ENCODE measurements around the gene SDCCAG8.
"Not testable (repeated sequence)": the region's sequence is repeated elsewhere in the genome, so short reads cannot be mapped to it uniquely, and the experiment has no call there.

Gene SDCCAG8

DNA sequence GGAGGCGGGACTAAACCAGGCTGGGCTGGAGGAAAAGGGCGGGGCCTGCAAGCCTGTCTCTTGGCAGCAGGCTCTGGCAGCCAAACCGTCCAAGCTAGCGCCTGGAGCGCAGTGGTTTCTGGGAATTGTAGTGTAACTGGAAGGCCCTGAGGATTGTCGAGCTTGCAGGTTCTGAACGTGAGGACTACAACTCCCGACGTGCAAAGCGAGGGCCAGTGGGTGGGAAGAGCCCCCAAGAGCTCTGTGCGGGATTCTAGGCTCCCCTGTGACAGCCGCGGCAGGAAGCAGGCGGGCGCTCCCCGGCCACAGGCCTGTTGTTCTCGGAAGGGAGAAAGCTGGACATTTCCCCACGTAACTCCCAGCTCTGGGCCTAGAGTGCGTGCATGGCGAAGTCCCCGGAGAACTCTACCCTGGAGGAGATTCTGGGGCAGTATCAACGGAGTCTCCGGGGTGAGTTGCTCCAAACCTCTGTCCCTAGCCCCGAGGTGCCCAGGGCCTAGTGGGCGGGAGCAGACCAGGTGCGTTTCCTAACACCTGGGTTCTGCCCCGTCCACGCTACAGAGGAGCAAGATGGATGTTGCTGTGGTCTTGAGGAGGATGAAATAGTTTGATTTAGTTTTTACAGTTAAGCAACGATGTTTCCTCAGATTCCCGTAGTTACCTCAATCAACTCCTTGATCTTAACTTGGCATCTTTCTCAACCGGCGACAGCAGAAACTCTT, at the start of gene SDCCAG8:
Gene SDCCAG8 (plus strand): TSS at position 251 of the 722 bp plus-strand sequence. CDS start 133 bp downstream, at position 384.
- peak; percentile 97 for DNase-seq

DNA sequence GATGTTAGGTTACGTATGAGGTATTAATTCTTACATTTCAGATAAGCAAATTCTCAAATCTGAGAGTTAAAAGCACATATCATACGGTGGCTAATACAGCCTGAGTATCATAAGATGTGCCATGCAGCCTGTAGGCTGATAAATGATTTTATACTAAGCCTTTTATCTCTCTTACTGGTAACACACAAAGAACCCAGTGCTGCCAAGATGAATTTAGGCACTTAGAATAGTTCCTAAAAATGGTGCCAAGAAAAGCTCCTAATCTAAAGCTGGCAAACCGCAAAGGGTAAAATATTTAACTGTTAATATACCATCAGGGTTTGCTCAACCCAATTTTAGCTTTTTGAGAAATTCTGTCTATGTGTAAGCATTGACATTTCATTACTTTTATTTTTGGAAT, 43.9 kb upstream of the SDCCAG8 start:
- DNase-seq = not testable (repeated sequence)

DNA sequence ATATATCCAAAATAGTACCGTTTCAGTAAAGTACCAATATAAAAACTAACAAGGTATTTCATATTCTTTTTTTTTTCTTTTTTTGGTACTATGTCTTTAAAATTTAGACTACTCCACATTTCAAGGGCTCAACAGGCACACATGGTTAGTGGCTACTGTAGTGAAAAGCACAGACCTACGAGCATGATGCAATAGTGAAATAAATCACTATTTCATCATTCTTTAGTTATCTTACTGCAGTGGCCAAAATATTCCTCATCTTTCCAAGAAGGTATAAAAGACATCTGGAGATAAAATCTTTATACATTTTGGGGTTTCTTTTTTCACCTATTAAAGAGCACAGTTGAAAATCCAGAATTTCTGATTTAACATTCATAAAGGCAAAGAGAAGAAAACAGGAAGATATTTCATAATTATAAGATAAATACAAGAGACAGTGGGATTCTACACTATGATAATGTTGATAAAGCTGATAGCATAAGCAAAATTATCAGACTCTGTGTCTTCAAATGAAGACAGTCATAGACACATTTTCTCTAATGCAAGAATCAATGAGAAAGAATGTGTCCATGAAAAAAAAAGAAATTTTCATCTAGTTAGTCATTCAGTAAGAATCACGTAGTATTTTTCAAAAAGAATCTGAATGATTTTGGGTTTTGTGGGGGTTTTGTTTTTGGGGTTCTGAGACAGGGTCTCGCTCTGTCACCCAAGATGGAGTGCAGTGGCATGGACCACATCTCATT, 42.6 kb upstream of the SDCCAG8 start:
- DNase-seq = no peak

DNA sequence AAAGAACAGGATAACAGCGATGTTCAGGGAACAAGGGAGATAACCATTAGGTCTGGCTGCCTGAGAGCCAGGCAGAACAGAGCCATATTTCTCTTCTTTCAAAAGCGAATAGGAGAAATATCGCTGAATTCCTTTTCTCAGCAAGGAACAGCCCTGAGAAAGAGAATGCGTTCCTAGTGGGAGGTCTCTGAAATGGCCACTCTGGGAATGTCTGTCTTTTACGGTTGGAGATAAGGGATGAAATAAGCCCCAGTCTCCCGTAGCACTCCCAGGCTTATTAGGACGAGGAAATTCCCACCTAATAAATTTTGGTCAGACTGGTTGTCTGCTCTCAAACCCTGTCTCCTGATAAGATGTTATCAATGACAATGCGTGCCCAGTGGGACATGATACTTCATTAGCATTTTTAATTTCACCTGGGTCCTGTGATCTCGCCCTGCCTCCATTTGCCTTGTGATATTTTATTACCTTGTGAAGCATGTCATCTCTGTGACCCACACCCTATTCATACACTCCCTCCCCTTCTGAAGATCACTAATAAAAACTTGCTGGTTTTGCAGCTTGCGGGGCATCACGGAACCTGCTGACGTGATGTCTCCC, 40.5 kb upstream of the SDCCAG8 start:
- not testable (repeated sequence) for DNase-seq

DNA sequence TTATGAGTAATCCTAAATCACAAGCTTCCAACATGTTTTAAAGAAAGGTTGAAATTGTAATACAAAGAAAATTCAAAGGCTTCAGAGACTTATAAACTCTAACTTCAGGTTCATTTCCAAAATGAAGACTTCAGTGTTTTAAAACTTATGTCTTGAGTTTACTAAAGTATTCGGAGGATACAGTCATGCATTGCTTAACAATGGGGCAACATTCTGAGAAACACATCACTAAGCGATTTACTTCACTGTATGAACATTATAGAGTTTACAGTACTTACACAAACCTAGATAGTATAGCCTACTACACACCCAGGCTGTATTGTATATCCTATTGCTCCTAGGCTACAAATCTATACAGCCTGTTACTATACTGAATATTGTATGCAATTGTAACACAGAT, 39.1 kb upstream of the SDCCAG8 start:
- no peak for DNase-seq

DNA sequence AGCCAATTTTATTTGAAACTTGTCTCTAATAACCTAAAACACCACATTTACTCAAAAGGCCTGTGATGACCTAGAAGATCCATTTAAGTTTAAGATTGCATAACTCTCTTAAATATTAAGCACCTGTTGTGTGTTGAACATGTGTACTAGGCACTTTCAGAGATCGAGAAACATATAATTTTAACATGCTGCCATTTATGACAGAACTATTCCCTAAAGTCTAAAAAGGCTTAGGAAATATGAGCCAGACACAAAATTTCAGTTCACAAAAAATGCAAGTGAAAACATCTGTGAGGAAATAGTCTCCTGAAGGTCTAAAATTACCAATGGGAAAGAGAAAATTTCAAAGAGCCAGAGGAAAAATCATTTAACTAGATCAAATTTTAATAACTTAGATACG, 38.5 kb upstream of the SDCCAG8 start:
- DNase-seq = no peak

DNA sequence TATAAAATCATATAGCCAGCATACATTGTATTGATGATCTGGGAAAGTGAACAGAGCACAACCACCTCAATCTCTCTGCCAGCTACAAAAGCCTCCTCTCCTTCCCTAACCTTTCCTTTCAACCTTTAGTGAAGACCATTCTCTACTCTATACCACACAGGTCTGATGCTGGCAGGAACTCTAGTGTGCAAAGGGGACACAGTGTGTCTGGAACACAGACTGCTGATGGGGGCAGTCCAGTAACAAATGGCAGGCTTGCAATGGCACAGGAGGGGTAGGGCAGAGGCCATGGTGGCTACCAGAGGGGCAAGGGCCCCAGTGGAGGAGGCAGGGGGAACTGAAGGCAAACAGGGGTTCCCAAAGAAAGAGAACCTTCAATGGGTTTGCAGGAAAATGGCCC, 37.8 kb upstream of the SDCCAG8 start:
- DNase-seq = no peak

DNA sequence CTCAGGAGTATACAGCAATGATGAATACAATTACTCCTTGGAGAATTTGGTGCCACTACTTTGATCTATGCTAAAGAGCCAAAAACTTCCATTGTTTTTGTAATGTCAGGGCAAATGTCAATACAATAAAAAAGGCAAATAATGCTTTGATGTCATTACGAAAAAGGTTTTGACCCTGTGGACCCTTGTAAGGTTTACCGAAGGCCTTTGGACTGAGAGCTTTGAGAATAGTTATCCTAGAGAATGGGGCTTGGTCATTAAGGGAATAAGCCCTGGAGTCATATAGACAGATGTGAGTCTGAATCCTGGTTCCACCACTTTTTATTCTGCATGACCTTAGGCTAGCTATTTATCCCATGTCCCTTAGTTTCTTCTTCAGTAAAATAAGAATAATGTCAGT, 28.2 kb upstream of the SDCCAG8 start:
- DNase-seq = no peak

DNA sequence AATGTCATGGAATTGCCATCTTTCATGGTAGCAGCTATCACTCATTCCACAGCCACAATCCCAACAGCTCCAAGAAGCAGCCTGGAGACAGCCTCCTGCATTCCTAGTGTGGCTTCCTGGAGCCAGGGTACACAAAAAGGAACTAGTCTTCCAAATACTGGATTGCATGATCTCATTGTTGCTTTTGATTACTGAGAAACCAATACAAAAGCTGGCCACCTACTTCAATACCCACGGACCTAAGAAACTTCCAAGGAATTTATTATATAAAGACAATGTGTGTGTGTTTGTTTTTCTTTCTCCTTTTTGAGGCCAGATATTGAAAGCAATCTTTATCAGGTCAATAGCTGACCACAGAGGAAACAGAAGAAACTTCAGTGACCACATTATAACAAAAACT, 26.3 kb upstream of the SDCCAG8 start:
- DNase-seq = no peak

DNA sequence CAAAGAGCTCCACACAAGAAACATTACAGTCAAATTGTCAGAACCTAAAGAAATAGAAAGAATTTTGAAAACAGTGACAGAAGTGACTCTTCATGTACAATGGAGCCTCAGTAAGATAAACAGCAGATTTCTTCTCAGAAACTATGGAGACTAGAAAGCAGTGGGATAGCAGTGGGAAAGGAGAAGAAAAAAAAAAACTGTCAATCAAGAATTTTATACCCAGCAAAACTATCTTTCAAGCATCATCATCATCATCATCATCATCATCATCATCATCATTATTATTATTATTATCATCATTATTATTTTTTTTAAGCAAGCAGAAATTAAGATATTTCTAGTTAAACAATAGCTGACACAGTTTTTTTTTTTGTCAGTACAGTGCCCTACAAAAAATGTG, 24.9 kb upstream of the SDCCAG8 start:
- DNase-seq = no peak

DNA sequence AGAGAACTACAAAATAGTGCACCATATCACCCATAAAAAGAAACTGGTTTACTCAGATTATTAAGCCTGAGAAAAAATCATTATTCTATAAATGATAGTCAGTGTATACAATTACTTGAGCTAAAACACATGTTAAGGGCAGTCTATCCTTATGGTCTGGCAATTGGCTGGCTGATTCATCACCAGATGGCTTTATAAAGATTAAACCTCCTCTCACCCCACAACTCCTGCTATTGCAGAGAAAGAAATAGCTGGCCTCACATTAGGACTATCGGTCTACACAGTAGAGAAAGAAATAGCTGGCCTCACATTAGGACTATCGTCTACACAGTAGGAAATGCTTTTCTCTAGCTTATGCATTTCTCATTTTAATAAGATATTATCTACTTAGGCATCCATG, 21.9 kb upstream of the SDCCAG8 start:
- no peak for DNase-seq

DNA sequence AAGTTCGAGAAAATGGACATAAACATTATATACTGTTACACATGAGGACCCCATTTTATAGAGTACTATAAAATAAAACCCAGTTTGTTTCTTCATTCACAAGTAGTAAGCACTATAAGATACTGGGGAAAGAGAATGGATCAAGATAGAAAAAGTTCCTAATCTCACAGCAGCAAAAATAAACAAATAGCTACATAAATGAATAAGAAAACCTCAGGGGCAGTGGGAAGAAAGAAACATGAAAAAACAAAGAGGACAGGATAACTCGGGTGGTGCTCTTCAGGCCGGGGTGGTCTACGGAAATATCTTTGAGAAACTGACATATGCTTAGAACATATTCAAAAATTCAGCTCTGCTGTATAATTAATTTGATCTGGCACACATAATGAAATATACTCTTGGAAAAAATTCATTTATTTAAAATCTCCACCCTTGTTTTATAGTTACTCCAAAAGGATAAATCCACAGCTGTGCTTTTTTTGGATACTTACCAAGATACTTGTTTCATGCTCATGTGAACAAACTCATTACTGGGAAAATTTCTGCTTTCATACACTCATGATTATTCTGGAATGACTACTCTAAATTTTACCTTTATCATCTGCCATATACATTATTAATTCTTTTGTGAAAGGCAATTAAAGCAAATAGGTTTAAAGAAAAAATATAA, 20.7 kb upstream of the SDCCAG8 start:
- no peak for DNase-seq

DNA sequence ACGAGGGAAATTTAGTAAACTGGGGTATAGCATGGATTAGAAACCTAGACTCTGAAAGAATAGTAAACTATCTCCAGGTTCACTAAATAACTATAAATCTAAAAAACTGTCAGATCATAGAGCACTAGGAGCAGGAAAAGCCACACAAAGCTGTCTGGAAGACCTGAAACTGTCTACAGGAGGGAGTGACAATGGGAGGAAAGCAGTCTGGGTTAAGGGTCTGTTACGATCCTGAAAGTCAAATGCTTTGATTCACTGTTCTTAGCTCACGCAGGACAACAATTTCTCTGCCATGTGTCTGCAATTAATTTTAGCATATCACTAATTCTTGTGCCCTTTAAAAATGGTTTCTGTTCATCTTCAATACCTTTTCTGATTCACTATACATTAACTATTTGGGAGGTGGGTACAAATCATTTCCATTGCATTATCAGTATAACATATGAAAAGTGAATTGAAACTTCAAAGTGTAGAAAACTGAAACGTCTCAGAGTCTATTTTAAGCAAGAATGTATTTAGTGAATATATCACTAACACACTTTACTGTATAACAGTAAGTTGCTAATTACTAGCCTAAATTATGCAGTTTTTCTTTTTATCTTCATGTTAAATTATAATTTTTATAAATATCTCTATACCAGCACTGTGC, 19.1 kb upstream of the SDCCAG8 start:
- no peak for DNase-seq

DNA sequence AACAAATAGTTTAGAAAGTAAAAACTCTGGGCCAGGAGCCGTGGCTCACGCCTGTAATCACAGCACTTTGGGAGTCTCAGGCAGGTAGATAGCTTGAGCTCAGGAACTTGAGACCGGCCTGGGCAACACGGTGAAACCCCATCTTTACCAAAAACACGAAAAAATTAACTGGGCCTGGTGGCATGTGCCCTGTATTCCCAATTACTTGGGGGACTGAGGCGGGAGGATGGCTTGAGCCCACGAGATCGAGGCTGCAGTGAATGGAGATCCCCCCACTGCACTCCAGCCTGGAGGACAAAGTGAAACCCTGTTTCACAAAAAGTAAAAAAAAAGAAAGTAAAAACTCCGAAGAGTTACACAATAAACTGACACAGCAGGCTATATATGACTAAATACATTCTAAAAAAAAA, 11.4 kb upstream of the SDCCAG8 start:
- DNase-seq = no peak

DNA sequence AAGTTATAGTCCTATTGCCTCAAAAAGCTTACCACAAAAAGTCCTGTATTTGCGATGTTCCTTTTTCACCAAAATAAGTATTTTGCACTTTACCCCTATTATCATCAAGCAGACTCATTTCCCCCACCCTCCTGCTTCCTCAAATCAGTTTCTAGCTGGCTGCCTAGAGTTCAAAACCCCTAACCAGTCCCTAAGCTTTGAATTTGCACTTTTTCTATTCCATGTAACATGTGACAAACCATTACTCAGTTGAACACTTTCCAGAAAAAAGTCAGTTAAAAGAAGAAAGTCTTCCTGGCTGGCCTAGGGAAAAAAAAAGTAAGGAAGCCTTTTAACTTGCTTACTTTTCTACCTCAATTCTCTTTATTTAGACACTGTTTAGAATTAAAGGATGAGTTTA, 8.9 kb upstream of the SDCCAG8 start:
- no peak for DNase-seq

DNA sequence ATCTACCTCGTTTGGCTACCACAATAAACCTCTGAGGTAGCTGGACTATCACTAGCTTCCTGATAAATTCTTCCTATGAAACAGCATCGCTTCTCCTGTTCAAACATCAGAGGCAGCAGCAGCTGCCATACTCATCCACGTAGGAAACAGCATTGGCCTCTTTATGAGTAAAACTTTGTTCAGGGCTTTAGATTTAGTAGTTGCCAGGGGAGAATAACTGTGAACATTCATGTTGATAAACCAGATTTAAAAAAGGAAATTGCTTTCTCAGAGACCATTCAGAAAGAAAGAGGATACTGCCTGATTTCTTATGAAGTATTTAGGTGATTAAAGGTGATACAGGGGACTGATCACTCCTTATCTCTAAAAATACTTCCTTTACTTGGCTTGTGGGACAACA, 7.9 kb upstream of the SDCCAG8 start:
- DNase-seq = no peak

DNA sequence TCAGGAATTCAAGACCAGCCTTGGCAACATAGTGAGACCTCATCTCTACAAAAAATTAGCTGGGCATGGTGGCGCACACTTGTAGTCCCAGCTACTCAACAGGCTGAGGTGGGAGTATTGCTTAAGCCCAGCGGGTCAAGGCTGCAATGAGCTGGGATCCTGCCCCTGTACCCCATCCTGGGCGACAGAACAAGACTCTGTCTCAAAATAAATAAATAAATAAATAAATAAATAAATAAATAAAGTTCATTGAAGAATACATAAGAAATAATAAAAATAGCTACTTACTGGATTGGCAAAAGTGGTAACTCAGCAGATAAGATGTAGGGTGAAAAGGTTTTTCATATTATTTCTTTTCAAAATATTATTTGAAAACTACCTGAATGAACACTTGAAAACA, 6.6 kb upstream of the SDCCAG8 start:
- DNase-seq = no peak

DNA sequence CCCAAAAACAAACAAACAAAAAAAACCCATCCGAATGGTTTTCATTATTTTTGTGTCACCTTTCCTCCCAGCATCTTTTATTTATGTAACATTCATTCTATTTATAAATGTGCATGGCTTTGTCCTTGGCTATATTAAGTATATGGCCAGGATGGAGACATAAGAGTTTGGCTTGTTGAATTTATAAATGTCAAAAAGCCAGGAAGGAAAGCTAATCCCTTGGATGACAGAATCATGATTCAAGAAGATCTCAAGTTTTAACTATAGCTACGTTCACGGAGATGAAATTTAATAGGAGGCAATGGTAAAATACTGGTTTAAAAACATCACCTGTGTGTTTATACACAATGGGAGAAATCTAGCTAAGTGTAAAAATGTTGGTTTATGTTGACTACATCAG, 5.7 kb upstream of the SDCCAG8 start:
- DNase-seq = no peak

DNA sequence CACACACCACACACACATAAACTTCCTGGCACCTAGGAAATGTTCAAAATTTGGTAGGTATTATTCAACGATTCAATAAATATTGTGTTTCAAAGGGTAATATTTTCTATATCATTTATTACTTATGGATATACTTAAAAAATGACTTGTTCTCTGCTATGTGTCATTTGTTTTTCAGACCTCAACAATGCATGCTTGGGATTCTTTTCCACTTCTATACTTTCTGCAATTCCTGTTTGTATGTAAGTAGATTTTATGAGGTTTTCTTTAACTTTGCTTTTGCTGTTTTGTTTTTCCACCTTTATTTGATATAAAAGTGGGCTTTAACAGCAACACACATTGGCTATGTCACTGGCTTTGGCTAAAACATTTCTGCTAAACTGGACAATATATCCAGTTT, 4.3 kb upstream of the SDCCAG8 start:
- DNase-seq = no peak

DNA sequence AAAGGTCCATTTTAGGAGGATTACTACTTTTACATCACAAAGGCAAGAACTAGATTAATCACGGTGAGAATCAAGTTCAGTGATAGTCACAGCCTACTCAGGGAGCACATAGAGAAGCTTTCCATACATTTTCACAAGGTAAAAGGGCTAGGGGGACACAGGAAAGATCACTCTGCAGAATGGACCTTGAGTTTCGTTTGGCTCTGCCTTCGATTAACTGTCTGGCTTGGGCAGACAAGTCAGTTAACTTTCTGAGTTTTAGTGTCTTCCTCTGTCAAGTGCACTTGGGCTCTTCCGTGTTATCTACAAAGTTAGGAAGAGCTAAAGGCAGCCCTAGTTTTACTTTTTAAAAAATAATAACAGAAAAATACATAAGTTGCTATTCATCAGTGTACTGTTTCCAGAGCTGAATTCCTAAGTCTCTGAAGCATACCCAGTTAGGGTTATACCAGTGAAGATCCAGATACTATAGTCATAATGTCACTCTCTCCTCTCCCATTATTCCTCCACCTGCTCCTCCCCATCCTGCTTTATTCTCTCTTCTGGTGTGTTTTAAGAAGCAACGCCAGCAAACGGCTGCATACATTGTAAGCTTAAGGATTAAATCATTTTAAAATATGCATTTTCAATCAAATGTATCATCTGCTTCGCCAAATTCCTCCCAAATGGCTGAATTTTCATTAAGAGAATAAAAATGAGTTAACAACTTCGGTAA, 2.5 kb upstream of the SDCCAG8 start:
- DNase-seq = no peak

DNA sequence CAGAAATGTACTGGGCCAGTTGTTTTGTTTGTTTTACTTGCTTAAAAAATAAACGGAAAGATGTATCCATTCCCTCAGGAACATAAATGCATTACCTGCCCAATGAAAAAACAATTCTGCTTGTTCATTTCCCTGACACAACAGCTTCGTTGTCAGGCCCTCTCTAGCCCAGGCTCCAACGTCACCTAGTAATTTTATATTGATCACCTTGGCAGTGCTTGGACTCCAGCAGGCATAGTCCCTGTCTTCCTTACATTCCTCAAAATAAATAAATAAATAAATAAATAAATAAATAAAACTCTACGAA, 2.0 kb upstream of the SDCCAG8 start:
- no peak for DNase-seq

DNA sequence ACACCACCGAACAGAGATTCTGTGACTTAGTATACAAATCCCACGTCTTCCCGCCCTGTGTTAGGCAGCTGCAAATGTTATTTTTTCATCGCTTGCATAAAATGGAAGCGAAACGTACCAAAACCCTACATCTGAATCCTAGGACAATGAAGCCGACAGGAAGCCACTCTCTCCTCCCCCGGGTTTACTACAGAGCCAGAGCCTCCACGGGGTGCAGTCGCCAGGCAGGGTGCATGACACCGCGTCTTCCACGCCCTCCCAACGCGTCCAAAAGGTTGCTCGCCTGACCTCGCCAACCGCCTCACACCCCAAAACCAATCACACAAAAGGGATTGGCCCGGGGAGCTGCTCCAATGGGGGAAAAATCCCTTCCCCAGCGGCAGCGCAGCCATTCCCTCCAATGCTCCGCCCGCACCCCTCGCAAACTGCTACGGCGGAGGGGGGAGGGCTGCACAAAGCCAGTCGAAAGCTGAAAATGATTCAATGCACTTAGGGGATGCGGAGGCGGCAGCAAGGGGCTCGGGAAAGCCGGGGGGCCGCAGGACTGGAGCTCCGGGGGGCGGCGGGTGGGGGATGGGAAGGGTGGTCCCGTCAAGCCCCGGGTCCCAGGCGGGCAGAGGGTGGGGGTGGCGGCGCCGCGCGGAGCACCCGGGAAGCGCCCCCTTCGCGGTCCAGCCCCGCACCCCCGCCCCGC, 1.5 kb upstream of the SDCCAG8 start:
- DNase-seq = peak; percentile 85
